Superior temporal gyrus (tissue), 1 donor: ENCODE data around the gene CMTR1.
"Not testable (repeated sequence)": the region's sequence is repeated elsewhere in the genome, so short reads cannot be mapped to it uniquely, and the experiment has no call there.

Experiments
- DNase-seq: peaks from one replicate; pipeline ENCODE4 v3.0.0-alpha.2; 2016; ENCODE audit errors: extremely low spot score

CMTR1 gene

DNA sequence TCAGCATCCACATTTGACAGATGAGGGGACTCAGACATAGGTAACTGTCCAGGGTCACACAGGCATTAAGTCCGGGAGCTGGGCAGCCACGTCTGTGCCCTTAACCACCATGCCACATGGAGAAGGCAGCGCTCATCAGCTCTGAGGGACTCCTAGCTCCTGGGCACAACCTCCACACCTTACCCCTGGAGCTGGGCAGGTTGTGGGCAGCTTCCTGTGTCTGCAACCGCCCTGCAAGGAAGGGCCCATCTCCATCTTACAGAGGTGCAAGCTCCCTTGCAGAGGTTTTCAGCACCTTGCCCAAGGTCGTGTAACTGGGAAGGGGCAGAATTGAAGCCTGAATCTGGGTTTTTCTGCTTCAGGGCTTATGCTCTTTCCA, 58.8 kb downstream of the CMTR1 start:
- no peak for DNase-seq

DNA sequence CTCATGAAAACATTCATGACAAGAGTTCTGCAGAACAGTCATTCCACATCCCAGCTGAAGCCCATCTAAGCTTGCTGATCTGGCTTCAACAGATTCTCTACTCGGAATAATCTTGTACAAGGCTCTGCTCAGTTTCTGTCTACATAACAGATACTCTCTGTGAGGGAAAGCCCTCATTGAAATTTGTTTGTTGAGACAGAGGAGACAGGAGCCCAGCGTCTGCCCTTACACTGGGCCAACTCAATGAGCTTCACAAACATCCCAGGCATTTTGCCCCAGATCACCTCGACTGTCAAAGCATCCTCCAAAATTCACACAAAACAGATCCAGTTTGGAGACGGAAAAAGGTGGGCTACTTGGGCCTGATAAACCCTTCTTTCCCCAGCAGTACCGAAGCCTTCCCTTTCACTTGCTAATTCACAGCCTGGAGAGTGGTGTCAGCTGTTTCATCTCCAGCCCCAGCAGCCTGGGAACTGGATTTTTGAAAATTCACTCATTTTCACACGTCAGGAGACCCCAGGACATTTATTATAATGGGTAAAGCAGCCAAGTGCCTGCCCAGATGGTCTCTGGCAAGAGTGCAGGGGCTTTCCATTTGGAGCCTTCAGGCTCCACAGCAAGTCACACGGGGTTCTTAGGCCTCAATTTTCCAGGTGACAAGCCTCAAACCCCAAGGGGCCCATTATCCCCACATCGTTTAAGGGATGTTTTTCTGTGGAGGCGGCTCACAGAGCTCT, 59.4 kb downstream of the CMTR1 start:
- peak; percentile 43 for DNase-seq

DNA sequence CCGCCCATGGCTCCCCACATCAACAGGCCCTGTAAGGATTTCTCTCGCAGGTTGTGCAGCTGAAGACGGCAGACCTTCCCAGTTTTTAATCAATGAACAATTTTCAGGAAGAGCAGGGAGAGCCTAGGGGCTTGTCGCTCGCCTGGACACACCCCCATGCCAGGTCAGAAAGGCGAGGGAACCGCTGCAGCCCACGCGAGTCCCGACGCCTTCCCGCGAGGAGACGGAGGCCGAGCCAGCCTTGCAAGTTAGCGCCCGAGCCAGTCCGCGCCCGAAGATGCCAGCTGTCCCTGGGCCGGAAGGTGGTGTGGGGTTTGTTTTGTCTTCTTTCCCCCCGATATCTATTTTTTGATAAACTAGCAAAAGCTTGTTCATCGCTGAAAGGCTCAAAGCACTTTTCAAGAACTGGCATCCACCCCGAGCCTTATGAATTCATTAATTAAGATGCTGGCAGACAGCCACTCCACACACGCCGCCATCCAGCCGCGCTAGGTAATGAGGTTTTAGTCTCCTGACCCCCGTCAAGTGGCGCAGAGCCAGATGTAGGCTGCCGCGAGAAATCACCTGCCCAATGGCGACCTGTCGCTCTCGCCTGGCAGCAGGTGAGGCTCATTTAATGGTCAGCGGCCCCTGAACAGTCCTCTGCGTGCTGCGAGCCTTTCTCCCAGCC, 60.1 kb downstream of the CMTR1 start:
- DNase-seq: no peak

DNA sequence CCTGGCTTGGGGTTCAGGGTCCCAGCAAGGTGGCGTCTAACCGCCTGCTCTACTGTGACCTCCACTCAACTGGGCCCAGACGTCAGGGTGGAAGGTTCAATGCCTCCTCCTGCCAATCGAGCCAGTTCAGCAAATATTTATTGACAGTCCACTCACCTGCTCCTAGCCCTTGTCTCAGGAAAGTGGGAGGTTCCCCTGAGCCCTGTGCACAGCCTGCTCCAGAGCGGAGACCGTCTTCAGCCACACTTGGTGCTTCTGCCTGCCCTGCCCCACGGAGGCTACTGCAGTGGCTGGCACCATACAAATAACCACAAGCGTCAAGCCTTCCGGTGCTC, 60.6 kb downstream of the CMTR1 start:
- DNase-seq: no peak

DNA sequence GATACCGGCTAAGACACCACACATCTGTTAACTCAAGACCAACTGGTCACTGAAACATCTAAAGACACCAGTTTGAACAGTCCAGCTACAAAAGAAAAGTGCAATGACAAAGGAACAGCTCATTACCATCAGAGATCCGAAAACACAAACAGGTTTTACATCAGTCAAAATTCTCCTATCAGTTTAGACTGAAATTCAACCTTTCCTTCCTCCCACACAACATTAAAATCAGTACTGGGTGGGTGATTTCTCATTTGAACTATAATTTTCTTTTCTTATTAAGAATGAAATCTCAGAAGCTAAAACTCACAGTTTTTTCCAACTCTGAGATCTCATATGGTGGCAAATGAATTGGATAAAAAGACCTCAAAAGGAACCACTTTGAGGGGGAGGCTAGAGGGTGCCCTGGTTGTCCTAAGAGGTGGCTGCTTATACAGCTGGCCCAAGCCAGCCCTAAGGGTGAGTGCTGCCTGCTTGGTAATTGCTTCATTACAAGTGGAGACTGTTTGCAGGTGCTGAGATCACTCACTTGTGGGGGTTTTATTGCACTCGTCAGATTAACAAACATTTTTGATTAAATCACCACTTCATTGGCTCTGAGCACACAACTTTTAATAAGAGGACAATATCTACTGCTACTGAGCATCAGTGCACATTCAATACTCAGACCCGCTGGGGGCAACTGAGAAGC, 62.4 kb downstream of the CMTR1 start:
- no peak for DNase-seq

DNA sequence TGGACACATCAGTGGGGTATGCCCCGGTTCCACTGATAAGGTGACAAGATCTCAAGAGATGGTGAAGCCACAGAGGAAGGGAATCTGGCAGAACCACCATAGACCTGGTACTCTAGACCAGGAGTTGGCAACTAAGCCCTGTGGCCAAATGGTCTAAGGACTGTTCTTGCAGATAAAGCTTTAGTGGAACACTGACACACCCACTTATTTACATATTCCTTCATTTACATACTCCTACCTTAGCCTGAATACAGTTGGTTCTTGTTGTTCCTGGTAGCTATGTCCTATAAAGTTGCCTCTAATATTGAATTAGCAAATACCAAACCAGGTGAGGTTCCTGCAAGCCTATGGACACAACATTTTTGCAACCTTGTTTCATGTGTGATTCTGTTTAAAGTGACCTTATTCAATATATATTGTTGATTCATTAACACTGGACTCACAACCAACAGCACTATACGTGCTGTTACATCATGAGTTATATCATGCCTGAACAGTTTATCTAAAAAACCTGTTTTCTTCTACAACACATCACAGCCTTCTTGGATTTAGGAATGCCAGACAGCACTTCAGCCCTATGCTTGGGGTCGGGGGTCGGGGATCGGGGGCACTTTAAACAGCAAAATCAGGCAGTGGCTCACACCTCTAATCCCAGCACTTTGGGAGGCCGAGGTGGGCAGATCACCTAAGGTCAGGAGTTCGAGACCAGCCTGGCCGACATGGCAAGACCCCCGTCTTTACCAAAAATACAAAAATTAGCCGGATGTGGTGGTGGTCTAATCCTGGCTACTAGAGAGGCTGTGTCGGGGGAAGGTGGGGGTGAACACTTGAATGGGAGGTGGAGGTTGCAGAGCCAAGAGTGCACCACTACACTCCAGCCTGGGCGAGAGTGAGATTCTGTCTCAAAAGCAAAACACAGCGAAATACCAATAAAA, 64.2 kb downstream of the CMTR1 start:
- no peak for DNase-seq

DNA sequence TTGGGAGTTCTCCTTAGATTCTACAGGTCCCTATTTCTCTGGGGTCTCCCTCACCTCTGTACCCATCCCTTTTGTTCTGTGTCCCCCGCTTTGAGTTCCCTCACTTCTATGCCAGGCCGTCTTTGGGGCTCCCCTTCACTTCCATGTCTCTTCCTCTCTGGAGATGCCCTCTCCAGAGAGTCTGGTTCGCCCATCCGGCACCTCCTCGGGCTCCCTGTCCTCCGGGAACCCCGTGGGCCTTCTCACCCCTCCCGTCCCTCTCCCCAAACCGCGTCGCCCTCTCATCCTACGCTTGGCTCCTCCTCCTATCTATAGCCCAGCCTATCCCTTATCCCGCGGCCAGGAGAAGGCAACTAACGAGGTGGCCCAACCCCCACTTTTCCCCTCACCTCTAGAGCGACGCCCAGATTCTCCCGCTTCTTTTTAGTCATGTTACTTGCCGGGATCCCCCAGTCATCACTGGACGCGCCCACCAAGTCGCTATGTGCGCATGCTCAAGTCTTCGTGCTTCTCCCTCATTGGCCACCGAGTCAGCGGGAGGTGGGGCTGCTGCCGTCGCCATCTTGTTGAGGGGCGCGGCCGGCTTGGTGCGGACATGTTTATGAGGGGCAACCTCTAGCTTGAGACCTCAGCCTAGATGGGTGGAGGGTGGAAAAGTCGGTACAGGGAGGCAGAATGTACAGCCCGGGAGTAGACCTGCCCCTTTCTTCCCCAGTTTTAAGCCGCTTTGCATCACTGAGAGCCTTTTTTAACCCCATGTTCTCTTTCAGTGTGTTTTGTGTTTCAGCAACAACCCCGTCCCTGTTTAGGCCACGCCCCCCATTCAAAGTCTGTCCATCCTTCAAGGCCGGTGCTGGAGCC, 66.6 kb downstream of the CMTR1 start, which contains the start of gene CCDC167:
Gene CCDC167 (minus strand): TSS at position 461 of the 861 bp plus-strand sequence. CDS start 30 bp downstream, at position 431.
- peak; percentile 97 for DNase-seq

DNA sequence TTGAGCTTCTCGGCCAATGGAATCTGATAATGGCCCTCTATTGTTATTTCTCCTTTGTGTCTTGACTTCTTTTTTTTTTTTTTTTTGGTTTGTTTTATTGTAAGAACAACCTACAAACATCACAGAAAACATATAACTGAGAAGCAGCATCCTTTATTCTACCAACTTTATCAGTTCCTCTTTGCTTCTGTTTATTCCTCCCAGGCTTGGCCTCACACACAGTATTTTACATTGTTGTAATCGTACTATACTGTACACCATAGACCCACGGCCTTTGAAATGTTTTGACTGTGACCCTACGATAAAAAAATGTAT, 67.2 kb downstream of the CMTR1 start:
- DNase-seq: no peak

DNA sequence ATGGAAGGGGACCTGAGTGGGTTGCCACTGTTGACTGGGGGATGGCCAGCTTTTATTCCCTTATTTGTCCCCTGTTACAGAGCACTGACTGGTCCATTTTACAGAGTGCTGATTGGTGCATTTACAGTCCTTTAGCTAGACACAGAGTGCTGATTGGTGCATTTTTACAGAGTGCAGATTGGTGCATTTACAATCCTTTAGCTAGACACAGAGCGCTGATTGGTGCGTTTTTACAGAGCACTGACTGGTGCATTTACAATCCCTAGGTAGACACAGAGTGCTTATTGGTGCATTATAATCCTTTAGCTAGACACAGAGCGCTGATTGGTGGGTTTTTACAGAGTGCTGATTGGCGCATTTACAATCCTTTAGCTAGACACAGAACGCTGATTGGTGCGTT, 67.9 kb downstream of the CMTR1 start:
- DNase-seq: not testable (repeated sequence)

DNA sequence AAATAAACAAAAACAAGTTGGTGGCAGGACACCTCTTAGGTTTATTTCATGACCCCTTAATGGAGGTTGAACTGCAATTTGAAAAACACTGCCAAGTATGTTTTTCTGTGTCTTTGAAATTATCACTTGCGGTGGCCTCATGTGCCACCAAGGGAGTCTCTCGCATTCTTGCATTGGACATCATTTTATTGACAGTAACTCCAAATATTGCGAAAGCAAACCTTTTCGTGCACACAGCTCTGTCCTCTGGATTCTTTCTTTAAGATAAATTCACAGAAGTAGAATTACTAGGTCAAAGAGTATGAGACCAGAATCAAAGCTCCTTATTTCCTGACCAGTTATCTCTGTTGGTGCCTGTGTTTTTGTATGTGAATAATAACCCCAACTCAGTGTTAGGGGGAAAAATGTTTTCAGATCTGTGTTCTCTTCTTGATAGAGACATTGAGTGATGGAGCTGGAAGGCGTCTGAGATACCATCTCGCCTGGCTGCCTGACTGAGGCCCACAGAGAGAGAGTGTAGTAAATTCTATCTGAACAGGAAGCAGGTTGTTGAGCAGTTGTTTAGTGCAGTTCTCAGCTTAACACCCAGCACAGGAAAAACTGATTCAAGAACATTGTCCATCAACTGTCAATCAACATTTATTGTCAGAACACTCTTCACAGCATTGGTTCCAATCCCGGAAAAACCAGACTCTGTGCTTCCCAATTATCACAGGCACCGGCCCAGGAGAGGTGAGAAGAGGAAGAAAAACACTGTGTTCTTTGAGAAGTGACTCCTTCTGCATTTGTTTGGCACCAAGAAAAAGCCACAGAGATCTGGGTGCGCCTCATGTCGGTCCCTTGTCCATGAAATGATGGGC, 68.8 kb downstream of the CMTR1 start:
- DNase-seq: no peak

DNA sequence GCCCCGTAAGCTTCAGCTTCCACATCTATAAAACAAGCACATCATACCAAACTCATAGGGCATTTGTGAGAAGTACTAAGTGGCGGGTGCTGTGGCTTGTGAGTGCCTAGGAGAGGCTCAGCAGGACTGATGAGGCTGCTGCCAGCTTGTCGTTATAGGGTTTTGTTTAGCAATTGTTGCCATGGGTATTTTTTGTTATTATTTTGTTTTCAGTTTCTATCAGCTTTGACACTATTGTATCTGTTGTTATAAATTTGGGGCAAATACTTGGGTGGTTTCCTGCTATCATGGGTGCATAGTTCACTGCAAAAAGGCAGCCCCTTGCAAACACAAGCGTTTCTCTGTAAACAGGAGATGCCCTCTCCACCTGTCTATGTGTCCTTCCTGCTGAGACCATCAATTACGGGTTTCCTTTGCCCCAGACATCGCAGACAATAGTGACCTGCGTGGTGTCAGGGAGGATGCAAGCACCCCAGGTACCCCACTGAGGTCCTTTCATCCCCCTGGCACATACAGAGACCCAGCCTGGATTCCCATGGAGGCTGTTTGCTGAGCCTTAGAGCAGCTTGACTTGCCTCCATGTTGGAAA, 69.8 kb downstream of the CMTR1 start:
- no peak for DNase-seq

DNA sequence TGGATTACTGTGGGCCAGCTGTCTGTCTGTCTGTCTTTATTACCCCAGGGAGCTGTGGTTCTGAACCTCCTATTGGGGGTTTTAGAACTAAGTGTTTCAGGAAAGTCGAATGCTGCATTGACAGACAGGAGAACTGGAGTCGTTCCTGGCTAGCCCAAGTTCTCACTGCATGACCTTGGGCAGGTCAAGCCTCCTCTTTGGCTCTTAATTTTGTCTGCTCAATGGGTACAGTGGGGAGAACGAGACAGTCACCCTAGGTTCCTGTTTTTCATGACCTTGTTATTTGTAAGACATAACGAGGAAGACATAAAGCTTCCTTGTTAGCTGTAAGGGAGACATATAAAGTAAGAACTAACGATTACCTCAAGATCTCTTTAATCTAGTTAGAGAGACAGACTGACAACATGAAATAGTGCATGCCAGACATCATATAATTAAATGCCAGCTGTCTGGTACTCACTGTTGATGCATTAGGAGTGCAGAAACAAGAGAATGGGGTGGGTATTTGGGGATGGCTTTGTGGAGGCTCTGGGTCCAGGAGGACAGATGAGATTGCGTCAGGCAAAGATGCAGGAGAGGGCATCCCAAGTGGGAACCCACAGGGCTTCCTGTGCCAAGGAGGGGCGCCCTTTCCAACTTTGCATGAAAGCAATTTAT, 70.4 kb downstream of the CMTR1 start:
- no peak for DNase-seq

DNA sequence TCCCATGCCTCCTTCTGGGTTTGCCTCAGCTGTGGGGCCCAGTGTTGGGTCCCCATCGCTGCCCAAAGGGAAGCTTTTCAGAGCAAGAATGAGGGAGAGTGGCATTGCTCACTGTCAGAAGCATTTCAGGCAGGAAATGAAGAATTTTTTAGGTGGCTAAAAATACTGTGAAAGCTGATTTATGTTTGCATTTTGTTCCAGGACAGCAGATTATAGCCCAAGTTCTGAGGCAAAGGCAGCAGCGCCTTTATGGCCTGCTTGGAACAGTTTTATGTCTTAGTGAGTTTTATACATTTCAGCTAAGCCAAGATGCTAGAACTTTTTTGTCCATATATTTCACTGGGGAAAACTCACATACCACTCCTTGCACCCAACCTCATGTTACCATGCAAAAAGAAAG, 71.0 kb downstream of the CMTR1 start:
- DNase-seq: no peak

DNA sequence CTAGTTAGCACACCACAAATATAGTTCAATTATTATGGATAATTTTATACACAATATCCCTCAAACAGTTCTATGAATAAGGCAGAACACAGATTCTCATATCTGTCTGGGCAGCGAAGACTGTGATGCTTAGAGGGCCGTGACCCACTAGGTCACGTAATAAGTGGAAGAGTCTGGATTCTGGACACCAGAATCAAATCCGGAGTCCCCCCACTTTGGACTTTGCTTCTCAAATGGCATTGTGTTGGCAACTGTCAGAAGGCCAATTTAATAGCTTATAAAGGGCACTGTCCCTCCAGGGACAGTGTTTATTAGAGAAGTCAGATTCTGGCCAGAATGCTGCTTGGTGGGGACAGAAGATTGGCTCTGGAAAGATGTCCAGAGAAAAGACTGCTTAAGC, 73.5 kb downstream of the CMTR1 start:
- DNase-seq: no peak

DNA sequence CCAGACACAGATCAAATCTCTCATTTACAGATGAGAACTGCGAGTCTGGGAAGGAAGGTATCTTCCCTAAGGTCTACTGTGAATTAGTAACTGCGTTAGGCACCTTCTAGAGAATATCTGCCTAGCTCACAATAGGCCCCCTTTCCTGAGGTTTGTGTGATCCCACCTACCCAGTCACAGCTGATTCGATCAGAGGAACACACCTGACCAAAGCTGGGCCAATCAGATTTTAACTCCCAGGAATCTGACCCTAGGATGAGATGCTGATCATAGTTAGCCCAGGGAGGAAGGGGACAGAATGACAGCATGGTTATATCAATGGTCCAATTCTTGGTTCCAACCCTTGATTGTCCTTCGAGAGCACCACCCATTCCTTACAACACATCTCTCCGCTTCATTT, 74.1 kb downstream of the CMTR1 start:
- DNase-seq: no peak

DNA sequence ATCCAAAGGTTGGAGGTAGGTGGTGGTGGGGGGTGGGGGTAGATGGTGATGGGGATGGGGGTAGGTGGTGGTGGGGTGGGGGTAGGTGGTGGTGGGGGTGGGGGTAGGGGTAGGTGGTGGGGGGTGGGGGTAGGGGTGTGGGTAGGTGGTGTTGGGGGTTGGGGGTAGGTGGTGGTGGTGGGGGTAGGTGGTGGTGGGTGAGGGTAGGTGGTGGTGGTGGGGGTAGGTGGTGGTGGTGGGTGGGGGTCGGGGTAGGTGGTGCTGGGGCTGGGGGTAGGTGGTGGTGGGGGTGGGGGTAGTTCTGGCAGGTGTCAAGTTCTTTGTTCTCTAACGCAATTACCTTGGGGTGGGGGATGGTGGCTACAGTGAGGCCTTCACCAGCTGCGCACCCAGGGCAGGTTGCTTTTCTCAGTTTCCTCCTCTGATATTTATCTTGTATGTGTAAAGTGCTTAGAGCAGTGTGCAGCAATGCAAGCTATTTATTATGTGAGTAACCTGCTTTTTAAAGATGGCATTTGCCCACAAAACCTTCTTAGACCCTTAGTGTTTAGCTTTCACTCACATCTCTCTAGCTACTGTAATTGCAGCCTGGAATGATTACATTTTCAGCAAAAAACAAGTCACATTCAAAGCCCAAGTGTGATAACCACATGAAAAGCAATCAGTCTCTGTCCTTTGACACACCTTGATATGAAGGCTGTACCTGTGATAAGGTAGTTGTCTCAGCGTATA, 74.8 kb downstream of the CMTR1 start:
- no peak for DNase-seq

DNA sequence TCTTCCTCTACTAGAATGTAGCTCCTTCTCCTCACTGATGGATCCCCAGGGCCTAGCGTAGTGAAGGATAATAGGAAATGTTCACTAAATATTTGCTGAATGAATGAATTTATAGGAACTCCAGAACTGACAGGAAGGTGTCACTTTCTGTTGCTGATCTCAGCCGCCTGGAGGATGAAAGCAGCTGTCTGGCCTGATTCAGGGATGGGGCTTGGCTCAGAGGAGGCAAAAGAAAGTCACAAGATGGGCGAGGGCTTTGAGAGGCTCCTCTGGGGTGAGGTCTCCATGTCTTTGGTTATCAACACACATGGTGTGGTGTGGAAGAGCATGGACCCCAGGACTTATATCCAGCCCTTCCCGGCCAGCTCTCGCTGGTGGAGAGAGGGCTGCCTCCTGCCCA, 78.2 kb downstream of the CMTR1 start:
- DNase-seq: no peak

DNA sequence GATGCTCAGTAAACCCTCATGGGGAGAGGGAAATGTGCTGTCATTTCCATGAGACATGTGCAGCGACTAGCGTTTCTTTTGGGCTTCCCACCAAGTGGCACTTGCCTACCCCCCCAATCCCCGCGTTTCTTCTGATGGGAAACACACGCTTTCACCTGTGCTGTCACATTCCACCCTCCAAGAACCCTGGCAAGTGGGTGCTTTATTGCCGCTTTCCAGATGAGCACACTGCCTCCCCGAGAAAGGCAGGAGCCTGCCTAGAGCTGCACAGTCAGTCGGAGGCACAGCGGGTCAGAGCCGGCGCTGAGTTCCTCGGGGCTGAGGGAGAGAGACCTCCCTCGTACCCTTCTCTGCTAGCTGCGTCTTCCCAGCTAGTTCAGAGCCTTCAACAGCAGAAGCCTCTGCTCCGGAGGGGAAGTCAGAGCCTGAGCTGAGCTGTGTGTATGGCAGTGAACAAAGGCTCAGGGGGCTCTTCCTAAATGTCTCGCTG, 78.9 kb downstream of the CMTR1 start:
- DNase-seq: no peak
